ENCODE data around the gene BHLHE23.
A peak's percentile ranks its signal among the peaks of the same experiment; 100 is the strongest.

BHLHE23 gene

GRCh38 chr20:62987114-62987513 is 19.6 kb downstream of the BHLHE23 start:
- no peak for DNase-seq

- DNase-seq = no peak
Measured at GRCh38 chr20:62986257-62986800, 20.4 kb downstream of the BHLHE23 start.

GRCh38 chr20:62985444-62985778 is 21.4 kb downstream of the BHLHE23 start:
- no peak for DNase-seq

GRCh38 chr20:62984666-62985443 is 21.9 kb downstream of the BHLHE23 start:
- peak; percentile 36 for DNase-seq

DNA sequence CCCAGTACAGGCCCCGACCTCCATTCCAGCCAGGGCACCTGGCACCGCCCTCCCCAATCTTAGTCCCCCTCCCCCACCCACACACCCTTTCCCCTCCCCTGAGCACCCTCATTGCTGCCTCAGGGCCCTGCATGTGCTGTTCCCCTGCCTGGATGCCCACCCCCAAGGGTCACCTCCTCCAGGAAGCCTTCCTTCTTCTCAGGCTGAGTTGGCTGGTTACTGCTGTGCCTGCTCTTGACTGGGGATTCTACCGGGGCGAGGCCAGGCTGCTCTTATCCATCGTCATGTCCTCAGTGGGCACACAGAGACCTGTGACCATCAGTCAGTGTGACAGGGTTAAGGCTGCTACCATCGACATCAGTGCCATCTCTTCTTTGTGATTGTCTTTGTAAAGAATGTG is 23.6 kb downstream of the BHLHE23 start:
- DNase-seq = no peak

- DNase-seq = no peak
Measured at GRCh38 chr20:62982124-62983075, 24.4 kb downstream of the BHLHE23 start.

DNA sequence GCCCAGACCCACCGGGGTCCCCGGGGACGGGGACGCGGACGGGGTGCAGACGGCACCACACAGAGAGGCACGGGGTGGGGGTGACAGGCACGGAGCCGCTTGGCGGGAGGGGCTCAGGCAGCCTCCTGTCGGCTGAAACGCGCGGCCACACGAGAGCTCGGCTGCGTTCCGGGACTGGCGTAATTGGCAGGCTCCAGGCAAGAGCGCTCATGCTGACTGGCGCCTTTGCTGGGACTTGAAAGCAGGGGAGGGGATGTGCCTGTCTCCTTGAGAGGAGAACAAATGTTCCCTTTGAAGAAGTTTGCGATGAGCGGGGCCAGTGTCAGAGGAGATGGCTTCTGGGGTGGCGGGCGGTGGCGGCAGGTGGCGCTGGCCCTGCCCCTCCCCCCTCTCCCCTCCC is 25.8 kb downstream of the BHLHE23 start:
- DNase-seq = no peak

GRCh38 chr20:62980380-62980960 is 26.3 kb downstream of the BHLHE23 start:
- peak; percentile 83 for DNase-seq

DNA sequence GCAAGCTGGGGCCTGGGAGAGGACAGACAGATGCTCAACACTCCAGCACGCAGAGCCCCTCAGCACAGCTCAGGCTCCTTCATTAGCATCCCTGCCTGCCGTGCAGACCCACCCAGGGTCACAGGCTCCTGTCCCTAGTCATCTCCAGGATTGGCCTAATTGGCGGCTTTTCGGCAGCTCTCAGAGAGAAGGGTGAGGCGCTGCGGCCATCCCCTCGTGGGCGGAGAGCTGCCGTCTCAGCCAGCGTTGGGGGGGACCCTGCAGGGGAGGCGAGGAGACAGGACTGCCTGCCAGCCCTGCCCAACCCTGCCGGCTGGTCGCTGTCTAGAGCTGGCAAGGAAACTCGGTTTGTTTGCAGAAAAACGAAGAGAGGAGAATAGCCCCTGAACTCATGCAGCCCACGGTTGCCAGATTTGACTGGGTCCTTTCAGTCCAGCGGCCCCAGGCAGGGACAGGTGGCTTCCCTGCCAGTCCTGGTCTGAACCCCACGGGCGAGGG is 26.8 kb downstream of the BHLHE23 start:
- DNase-seq = no peak

GRCh38 chr20:62979310-62979709 is 27.5 kb downstream of the BHLHE23 start:
- no peak for DNase-seq

DNA sequence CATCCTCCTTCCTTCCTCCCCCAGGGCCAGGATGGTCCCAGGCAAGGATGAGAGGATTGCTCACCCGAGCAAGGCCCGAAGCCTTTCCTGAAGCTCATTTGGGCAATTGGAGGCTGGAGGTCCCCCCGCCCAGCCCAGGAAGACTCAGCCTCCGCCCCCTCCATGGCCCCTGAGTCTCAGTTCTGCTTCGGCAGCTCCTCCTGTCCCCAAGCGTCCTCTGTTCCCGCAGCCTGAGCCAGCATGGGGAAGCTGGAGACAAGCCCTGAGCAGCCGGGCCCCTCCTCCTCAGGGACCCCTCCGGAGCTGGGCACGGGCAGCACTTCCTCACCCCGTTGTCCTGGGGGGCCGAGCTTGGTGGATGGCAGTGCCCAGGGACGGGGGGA is 28.2 kb downstream of the BHLHE23 start:
- no peak for DNase-seq

DNA sequence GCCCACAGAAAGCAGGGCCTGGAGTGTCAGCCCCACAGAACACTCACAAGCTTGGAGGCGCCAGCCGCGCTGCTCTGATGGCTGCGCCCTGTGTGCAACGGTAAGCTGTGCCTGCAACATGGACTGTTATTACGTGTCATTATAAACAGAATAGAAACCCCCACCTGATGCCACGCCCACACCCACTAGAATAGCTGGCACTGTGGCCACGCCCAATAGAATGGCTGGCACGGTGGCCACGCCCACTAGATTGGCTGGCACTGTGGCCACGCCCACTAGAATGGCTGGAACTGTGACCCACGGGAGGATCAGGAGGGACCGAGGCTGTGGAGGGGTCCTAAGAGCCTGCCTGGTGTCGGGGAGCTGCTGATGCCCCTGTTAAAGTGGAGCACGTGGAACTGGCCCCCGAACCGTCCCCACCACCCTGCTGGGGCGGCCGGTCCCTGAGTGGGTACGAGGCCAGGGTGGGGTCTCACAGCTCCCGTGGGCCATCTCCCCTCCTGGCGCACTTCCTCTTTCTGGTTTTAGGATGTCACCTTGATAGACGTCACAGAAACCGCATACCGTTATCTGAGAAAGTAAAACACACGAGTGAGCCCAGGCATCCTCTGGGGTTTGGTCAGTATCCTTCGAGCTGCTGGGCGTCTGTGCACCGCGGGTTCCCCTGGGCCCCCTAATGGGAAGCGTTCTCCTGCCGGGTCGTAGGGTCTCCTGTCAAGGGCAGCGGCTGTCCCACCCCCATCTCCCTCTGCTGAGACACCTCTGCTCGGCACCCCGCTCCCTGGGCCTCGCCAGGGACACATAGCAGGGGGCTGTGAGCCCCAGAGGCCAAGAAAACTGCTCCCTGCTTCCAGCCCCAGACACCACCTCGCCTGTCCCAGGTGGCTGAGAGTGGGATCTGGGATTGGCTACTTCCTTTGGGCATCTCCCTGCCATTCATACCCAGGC is 28.9 kb downstream of the BHLHE23 start:
- DNase-seq = peak; percentile 43

DNA sequence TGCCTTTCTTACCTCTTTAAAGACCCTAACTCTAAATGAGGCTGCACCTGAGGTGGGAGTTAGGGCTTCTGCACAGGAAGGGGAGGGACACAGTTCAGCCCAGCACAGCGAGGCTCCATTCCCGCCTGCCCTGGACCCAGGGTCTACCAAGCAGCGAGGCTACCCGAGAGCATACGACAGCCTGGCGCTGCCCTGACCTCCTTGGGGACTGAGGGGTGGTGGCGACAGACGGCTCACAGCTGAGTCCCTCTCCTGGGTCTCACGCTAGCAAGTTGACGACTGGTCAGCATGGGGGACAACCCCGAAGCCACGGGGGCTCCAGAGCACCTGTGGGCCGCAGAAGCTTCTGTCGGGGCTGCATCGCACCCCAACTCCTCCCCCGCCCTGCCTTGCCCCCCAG is 29.9 kb downstream of the BHLHE23 start:
- no peak for DNase-seq

GRCh38 chr20:62975812-62976508 is 30.8 kb downstream of the BHLHE23 start:
- DNase-seq = no peak

- no peak for DNase-seq
Measured at GRCh38 chr20:62975251-62975760, 31.5 kb downstream of the BHLHE23 start.

DNA sequence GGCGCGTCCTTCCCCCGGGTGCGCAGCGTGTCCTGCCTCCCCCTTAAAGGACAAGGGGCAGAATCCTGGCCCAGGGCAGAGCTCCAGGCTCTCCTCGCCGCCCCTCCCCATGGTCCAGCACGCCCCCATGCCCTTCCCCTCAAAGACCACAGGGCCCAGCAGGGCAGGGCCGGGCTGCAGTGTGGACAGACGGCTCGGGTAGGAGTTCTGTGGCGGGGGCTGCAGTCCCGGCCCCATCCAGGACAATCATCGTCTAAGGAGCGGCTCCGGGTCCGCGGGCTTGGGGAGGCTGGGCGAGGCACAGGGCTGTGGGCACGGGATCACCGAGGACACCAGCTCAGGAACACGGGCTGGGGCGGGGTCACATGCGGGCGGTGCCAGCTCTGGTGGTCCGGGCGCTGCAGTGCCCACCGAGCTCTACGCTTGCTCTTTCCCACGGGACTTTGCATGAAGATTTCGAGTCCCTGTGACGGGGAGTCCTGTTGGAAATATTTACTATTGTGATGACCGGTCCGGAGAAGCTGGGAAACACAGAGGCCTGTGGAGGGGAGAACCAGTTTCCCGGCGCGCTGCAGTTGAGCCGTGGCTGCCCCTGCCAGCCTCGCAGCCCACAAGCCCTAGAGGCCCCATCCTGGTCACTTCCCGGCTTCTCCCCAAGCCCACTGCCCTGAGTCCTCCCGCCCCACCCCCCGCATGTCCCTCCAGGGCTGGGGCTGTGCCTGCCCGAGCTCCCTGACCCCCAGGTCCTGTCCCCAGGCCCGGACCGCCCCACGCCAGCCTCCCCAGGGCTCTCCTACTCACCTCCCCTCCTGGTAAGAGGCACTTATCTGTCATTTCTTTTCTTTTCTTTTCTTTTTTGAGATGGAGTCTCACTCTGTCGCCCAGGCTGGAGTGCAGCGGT is 33.7 kb downstream of the BHLHE23 start:
- DNase-seq = no peak

DNA sequence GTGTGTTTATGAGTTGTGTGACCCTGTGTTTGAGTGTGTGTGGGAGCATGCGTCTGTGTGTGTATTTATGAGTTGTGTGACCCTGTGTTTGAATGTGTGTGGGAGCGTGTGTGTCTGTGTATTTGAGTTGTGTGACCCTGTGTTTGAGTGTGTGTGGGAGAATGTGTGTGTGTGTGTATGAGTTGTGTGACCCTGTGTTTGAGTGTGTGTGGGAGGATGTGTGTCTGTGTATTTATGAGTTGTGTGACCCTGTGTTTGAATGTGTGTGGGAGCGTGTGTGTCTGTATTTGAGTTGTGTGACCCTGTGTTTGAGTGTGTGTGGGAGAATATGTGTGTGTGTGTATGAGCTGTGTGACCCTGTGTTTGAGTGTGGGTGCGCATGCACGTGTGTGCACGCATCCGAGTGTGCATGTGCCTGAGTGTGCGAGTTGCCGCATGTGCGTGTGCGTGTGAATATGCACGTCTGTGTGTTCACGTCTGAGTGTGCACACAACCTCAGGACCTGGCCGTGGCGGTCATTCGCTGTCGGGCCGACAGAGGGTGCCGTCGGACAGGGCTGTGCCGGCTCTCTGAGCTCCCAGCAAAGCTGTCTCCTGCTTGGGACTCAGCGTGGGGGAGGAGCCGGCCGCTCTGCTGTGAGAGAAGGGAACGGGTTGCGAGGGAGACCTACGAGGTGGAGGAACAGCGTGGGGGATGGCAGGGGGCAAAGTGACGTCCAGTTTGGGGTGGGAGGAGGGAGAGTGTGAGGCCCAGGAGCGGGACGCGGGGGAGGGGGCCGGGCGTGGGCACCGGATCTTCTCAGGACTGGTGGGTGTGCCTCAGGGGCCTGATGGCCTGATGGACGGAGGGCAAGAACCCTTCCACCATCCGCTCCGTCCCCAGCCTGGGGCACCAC is 34.6 kb downstream of the BHLHE23 start:
- peak; percentile 43 for DNase-seq

DNA sequence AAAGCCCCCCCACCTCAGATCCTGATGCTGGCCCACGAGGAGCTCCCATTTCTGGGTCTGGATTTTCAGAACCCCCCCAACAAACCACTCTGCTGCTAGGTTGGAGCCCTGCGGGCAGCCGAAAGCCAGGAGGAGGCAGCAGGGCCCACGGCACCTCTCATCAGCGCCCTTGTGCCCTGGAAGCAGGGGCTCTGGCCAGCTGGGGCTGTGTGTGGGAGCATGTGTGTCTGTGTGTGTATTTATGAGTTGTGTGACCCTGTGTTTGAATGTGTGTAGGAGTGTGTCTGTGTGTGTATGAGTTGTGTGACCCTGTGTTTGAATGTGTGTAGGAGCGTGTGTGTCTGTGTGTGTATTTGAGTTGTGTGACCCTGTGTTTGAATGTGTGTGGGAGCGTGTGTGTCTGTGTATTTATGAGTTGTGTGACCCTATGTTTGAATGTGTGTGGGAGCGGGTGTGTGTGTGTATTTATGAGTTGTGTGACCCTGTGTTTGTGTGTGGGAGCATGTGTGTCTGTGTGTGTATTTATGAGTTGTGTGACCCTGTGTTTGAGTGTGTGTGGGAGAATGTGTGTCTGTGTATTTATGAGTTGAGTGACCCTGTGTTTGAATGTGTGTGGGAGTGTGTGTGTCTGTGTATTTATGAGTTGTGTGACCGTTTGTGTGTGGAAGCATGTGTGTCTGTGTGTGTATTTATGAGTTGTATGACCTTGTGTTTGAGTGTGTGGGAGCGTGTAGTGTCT is 35.4 kb downstream of the BHLHE23 start:
- DNase-seq = no peak
